HG03159 (cell line): ENCODE results near the gene IGF2BP3.
"Not testable (repeated sequence)": the region's sequence is repeated elsewhere in the genome, so short reads cannot be mapped to it uniquely, and the experiment has no call there.

Experiments
- ATAC-seq: cut with Tn5 transposase; IDR thresholded peaks from one replicate; pipeline ENCODE4 v1.9.1; 2021; ENCODE audit warnings: mild to moderate bottlenecking, moderate library complexity; ENCODE audit not compliant: unreplicated experiment

Gene IGF2BP3

DNA sequence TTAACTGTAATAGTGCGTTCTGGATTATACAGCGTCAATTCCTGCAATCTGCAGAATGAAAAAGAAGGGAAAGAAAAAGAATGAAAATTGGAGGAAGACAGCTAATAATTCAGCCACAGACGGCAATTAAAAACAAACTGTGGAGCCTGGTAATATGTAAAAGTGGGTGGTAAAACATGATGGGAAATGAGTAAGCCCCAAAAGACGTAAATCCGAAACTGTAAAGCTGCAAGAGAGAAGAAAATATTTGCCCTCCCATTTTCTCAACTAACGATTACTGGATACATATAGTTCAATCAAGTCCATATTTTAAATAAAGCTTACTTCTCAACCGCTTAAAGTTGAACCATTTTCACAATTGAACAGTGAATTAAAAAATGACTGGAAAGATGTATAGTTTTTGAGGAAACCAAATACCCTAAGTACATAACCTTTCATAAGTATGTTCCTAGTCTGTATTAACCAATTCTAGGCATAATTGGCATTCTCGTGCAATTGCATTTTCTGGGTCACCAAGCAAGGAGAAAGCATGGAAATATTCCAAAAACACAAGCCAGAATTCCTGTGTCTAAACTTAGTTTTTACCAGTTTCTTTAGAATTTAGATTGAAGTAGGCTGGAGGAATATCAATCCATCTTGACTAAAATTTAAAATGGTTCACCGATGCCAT is 126.3 kb downstream of the IGF2BP3 start:
- no peak for ATAC-seq

DNA sequence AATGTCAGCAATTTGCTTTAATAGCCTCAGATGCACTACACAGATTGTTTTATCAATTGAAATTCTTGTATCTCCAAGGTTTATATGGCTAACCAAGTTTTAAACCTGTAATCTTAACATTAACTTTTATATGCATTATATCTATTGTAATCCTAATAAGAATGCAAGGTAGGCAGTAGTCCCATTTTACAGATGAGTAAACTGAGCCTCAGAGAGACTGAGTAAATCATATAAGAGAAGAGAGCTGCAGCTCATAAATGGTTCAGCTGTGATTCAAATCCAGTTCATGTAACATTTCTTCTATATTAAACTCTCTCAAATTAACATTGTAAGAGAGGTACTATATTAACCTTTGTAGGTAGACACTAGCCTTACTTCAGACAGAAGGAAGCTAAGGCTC is 127.2 kb downstream of the IGF2BP3 start:
- no peak for ATAC-seq

- no peak for ATAC-seq
Observed at GRCh38 chr7:23341846-23342598, 128.3 kb downstream of the IGF2BP3 start.

- ATAC-seq = no peak
Observed at GRCh38 chr7:23338863-23339262, 131.4 kb downstream of the IGF2BP3 start.

DNA sequence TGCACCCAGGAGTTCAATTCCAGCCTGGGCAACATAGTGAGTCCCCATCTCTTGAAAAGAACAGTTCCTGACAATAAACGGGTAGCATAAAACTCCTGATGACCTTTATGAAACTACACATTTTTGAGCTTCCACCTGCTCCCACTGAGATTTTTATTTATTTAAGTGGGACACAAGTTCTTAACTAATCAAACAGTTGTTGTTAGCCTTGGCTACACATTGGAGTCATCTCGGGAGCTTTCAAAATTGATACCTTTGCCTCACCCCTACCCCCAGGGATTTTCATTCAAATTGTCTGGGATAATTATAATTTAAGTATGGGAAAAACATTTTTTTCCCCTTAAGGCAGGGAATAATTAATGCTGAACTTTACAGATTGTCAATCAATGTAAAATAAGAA is 131.9 kb downstream of the IGF2BP3 start:
- ATAC-seq = no peak

DNA sequence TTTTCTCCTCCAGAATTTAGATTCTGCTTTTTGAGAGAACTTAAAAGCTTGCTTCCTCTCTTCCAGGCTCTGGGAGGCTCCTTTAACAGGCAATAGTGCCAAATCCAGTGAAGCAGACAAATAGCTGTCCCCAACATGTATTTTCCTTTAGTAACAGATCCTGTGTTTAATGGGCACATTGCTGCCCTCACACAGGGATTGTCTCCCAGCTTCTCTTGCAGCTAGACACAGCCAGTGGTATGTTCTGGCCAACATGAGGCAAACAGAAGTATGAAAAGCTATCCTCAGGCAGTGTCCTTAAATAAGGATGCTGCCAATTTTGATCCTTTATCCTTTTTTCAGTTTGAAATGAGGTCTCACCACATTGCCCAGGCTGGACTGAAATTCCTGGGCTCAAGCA is 132.9 kb downstream of the IGF2BP3 start:
- ATAC-seq = no peak

DNA sequence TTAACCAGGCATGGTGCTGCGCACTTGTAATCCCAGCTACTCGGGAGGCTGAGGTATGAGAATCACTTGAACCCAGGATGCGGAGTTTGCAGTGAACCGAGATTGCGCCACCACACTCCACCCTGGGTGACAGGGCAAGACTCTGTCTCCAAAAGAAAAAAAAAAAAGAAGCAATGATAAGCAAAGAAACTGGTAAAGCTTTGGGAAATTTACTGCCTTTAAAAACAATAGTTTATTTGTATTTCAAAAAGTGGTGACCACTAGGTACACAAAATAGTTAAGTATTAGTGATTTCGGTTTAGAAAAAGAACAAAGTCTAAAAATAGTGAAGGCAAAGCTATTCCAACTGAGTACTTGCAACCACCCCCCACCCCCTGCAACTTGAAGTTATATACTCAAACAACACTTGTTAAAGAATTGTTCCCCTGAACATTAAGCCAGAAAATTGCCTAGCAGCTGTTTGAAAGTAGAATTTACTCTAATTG is 133.4 kb downstream of the IGF2BP3 start:
- no peak for ATAC-seq

DNA sequence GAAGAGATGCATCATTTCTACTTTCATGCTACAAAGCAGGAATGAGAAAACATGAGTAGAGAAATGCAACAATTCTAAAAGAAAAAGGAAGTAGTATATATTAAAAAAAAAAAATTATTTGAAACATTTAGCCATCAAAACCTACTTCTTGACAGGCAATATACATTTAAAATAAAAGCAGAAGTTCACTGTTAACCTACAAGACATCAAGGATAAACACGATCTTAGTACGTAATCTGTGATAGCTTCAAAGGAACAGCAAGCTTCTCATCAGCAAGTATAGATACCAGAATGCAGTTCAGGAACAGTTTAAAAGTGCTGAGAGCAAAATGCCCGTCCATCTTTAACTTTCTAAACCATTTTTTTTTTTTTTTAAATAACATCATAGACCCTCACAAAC is 134.2 kb downstream of the IGF2BP3 start:
- no peak for ATAC-seq

DNA sequence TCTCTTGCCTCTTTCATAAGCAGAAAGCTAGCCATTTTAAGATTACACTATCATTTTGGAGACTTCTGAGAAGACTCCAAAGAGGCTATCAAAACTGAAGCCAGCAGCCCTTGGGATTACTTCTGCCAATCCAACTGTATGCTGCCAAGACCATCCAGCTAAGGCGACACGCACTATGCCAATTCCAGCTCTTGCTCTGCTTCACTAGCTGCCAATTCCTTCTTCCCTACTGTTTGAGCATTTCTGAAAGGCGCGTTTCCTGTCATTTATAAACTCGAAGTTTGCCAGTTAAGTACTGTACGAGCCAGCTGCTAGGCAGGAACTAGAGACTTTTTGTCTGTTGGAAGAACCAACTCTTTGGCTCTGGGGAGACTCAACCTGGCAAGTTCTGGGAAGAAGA is 134.7 kb downstream of the IGF2BP3 start:
- no peak for ATAC-seq

GRCh38 chr7:23335136-23335535 is 135.2 kb downstream of the IGF2BP3 start:
- no peak for ATAC-seq

DNA sequence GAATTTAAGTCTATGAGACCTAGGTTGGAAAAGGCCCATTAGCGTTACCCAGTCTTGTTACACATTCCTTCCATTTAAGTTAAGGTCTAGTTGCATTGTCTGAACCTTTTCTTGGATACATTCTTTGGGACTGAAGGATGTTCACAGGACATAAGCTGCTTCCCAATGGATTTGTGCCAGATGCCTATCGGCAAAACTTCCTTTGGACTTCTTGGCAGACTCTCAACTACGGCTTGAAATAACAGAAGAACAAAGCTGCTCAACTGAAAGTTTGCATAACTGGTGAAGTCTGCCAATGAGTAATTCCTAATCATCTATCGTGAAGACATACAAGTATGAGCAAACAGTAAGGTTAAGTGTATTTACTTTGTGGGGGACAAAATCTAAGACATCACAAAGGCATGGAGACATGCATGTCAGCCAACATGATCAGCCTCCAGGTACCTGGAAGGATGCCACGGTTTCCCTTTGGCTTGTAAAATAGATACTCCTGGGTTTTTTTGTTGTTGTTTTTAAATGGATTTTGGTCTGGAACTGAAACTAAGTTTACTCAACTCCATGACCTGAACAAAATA is 135.7 kb downstream of the IGF2BP3 start:
- no peak for ATAC-seq

- no peak for ATAC-seq
Observed at GRCh38 chr7:23333671-23334246, 136.5 kb downstream of the IGF2BP3 start.

DNA sequence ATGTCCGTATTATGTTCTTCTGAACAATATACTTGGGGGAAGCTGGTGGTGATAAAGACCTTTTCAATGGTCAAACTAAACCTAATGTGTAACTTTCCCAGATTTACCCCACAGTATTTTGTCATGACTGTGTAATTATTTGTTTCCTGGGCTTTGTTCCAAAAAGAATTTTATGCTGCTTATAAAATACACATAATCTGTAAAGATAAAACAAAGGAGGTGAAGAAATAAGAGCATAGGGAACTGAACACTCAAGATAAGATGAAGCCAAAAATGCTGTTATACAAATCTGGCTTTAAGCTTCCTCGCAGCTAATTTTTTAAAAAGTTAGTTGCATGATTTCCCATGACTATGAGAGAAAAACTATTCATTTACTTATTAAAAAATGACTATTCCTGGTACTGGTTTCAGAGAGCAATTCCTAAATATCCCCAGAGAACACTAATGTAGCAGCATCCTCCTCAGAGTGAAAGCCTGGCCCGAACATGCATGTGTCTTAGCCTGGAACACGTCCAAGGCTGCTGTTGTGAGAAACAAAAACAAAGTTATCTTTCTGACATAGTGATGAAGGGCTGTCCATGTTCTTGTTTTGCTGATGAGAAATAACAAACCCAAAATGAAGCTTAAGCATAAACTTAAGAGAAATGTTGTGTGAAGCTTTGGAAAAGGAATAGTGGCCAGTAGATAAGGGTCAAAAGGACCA is 137.2 kb downstream of the IGF2BP3 start:
- no peak for ATAC-seq

DNA sequence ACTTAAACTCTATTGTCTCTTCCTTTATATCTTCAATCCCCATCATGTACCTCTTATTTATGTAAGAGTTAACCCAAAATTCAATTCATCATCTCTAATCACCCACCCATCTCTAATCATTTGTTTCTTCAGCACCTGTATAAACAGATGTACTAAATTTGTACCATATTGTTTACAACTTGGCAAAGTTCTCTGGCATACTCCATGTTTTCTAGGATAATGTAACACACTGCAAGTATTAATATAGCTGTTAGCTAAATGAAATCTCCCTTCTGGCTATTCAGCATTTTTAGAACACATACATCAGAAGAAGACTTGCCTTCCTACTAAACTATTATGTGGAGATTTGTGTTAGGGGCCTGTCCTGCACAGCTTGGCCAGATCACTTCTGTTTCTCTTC is 138.1 kb downstream of the IGF2BP3 start:
- ATAC-seq = no peak

GRCh38 chr7:23331132-23331531 is 139.2 kb downstream of the IGF2BP3 start:
- ATAC-seq = no peak

DNA sequence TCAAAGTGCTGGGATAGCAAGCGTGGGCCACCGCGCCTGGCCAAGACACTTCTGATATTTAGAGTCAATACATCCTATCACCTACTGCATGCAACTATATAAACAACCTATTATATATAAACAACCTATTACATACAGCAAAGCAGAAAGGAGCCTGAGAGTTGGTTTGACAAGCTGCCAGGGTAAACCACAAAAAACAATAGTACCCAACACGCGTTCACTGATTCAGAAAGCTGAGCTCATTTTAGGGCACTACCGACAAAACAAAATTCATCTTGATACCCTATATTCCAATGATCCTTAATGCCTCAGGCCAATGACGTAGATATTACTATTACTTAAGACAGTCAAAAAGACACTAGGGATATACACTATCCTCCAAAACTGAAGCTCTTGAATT is 154.9 kb downstream of the IGF2BP3 start:
- ATAC-seq = no peak

DNA sequence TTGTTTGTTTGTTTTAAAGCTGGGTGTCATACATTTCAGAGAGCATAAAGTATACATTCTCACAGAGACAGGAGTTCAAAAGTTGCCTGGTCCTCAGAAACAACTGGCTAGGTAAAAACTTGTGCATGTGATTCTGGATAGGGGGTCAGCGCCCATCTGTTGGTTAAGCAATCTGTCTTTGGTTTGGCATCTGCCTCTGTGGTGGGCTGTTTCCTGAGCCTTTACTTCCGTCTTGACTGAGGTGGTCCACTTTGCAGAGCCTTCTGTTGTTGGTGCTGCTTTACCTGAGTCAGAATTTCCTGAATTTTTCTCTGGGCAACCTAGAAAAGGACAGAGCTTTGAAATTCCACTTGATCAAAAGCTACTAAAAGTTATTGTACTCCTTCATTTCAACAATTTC is 158.2 kb downstream of the IGF2BP3 start:
- not testable (repeated sequence) for ATAC-seq

- no peak for ATAC-seq
Observed at GRCh38 chr7:23308754-23309153, 161.5 kb downstream of the IGF2BP3 start.

DNA sequence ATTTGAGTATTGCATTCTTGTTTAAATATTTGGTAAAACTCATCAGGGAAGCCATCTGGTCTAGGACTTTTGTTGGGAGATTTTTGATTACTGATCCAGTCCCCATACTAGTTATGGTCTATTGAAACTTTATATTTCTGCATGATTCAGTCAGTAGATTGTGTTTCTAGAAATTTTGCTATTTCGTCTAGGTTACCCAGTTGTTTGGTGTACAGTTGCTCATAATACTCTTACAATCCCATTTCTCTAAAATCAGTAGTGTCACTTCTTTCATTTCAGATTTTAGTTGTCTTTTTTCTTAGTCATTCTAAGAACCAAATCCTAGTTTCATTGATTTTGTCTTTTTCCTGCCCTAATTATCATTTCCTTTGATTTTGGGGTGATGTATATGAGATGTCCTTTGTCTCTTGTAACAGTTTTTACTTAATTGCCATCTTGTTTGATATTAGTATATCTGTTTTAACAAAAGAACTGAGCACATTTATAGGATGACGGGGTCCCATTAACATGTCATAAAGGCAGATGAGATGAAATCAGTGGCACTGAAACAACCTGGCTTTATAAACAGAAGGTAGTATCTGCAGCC is 163.3 kb downstream of the IGF2BP3 start:
- ATAC-seq = no peak

GRCh38 chr7:23299770-23300300 is 170.5 kb downstream of the IGF2BP3 start:
- ATAC-seq = no peak
